PC-3 (cell line): ENCODE measurements around the gene CALHM6. TPM values are rescaled to one million over a fixed set of nuclear protein-coding genes. Genes with fewer than 3 reads are reported as not detected.
A peak's percentile ranks its signal among the peaks of the same experiment; 100 is the strongest.

ENCODE experiments used
- ATAC-seq: fragments of 200-7000 bp; cut with Tn5 transposase; 2 replicates; pipeline ENCODE4 v1.9.1; 2020; ENCODE audit warnings: mild to moderate bottlenecking, moderate library complexity
- BruUV-seq: library from RNA; stranded (reverse); fragments of 400-500 nt; replicated peaks from 2 replicates; lab custom pipeline; 2021; lab: Mats Ljungman, UMichigan
- CTCF ChIA-PET: fragments of 300-600 bp; sonication (Branson Sonifier 250); formaldehyde crosslinking; loops from one replicate; lab custom pipeline; 2022; ENCODE audit warnings: antibody characterized with exemption; lab: Charles Lee
- POLR2A ChIA-PET: fragments of 300-600 bp; sonication (Branson Sonifier 250); formaldehyde crosslinking; loops from one replicate; lab custom pipeline; 2022; ENCODE audit warnings: antibody characterized with exemption; ENCODE audit not compliant: unreplicated experiment; lab: Charles Lee
- DNase-seq: peaks from one replicate; pipeline ENCODE4 v3.0.0-alpha.2; 2015
- H2AFZ ChIP-seq: fragments of 300-600 bp; sonication (generic); 2 replicates; pipeline ENCODE4 v1.6.0; 2016; ENCODE audit warnings: antibody characterized with exemption, low read length
- H3F3A ChIP-seq: fragments of 300-600 bp; sonication (generic); one replicate; pipeline ENCODE4 v1.6.0; 2017; ENCODE audit warnings: antibody characterized with exemption, low read length, control low read depth, mild to moderate bottlenecking; ENCODE audit not compliant: unreplicated experiment
- H3K27ac ChIP-seq: fragments of 300-600 bp; sonication (generic); 2 replicates; pipeline ENCODE4 v1.5.1; 2016; ENCODE audit warnings: mild to moderate bottlenecking, low read length
- H3K27me3 ChIP-seq: fragments of 300-600 bp; sonication (generic); 2 replicates; pipeline ENCODE4 v1.6.1; 2016; ENCODE audit warnings: low read length, mixed read lengths
- H3K36me3 ChIP-seq: fragments of 300-600 bp; sonication (generic); 2 replicates; pipeline ENCODE4 v1.6.1; 2016; ENCODE audit warnings: low read depth, mixed run types, low read length, mixed read lengths
- H3K4me1 ChIP-seq: fragments of 300-600 bp; sonication (generic); 2 replicates; pipeline ENCODE4 v1.5.1; 2016; ENCODE audit warnings: low read length; ENCODE audit not compliant: insufficient read depth
- H3K4me2 ChIP-seq: fragments of 300-600 bp; sonication (generic); 2 replicates; pipeline ENCODE4 v1.6.0; 2016; ENCODE audit warnings: low read length
- H3K4me3 ChIP-seq: fragments of 300-600 bp; sonication (generic); 2 replicates; pipeline ENCODE4 v1.5.1; 2016; ENCODE audit warnings: mild to moderate bottlenecking, low read length, mixed read lengths
- H3K79me2 ChIP-seq: fragments of 300-600 bp; sonication (generic); 2 replicates; pipeline ENCODE4 v1.6.1; 2017; ENCODE audit warnings: low read length, mixed read lengths
- H3K9ac ChIP-seq: fragments of 300-600 bp; sonication (generic); 2 replicates; pipeline ENCODE4 v1.6.0; 2016; ENCODE audit warnings: mild to moderate bottlenecking, low read length
- H3K9me2 ChIP-seq: fragments of 300-600 bp; sonication (generic); replicated peaks from 2 replicates; pipeline ENCODE4 v1.6.1; 2016; ENCODE audit warnings: mixed run types, low read length, mixed read lengths
- H3K9me3 ChIP-seq: fragments of 300-600 bp; sonication (generic); 2 replicates; pipeline ENCODE4 v1.6.1; 2016; ENCODE audit warnings: low read length, mixed read lengths
- H4K20me1 ChIP-seq: fragments of 300-600 bp; sonication (generic); 2 replicates; pipeline ENCODE4 v1.6.1; 2016; ENCODE audit warnings: low read length, mixed read lengths
- EZH2 ChIP-seq: fragments of 300-600 bp; sonication (generic); IDR thresholded peaks from one replicate; pipeline ENCODE4 v1.6.1; 2017; ENCODE audit warnings: antibody characterized with exemption, mild to moderate bottlenecking, low read length; ENCODE audit not compliant: unreplicated experiment
- EZH2phosphoT487 ChIP-seq: fragments of 300-600 bp; sonication (generic); IDR thresholded peaks from 2 replicates; pipeline ENCODE4 v1.6.1; 2018; ENCODE audit warnings: mild to moderate bottlenecking, antibody characterized with exemption, low read length, borderline replicate concordance
- intact Hi-C: fragments of 100-400 bp; cut with micrococcal nuclease; formaldehyde crosslinking; loops from 2 replicates; pipeline ENCODE4 v1.9.0; 2023
- total RNA-seq: library from RNA; depleted of rRNA; stranded (reverse); fragments of >200 nt; gene quantifications from 2 replicates; pipeline ENCODE4 v1.2.3, GENCODE V29; 2014
- TF ChIP-seq, protein P1 (sequence below): fragments of 300-600 bp; sonication (generic); conservative IDR thresholded peaks from 2 replicates; pipeline ENCODE4 v1.5.1; 2017; ENCODE audit warnings: antibody characterized with exemption, low read depth, mild to moderate bottlenecking, low read length

CALHM6 gene
- total RNA-seq, 1 experiment from 2014 or later: not detected

- no peak overlapping the region for H3K27ac ChIP-seq
- ATAC-seq (no peak), DNase-seq (no peak)
- H4K20me1 ChIP-seq: no peaks in the 10 kb centered on the region
- H3K79me2 ChIP-seq: no peaks in the 10 kb centered on the region
- no peaks in the 10 kb centered on the region for H3K27me3 ChIP-seq
- H3K9me2 ChIP-seq: no peaks in the 10 kb centered on the region
- no peaks in the 10 kb centered on the region for H3K9me3 ChIP-seq
- H3F3A ChIP-seq: no peaks in the 10 kb centered on the region
- no peak overlapping the region for H3K9ac ChIP-seq
- H3K4me3 ChIP-seq: no peak overlapping the region
- H2AFZ ChIP-seq: no peak overlapping the region
- intact Hi-C loops: no loop called here
- H3K4me1 ChIP-seq: no peaks in the 10 kb centered on the region
- H3K4me2 ChIP-seq: no peak overlapping the region
- no TSS peak for BruUV-seq
- TF ChIP-seq, protein P1, sequence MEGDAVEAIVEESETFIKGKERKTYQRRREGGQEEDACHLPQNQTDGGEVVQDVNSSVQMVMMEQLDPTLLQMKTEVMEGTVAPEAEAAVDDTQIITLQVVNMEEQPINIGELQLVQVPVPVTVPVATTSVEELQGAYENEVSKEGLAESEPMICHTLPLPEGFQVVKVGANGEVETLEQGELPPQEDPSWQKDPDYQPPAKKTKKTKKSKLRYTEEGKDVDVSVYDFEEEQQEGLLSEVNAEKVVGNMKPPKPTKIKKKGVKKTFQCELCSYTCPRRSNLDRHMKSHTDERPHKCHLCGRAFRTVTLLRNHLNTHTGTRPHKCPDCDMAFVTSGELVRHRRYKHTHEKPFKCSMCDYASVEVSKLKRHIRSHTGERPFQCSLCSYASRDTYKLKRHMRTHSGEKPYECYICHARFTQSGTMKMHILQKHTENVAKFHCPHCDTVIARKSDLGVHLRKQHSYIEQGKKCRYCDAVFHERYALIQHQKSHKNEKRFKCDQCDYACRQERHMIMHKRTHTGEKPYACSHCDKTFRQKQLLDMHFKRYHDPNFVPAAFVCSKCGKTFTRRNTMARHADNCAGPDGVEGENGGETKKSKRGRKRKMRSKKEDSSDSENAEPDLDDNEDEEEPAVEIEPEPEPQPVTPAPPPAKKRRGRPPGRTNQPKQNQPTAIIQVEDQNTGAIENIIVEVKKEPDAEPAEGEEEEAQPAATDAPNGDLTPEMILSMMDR: no peak
- no peak for TF ChIP-seq EZH2
- no peak for TF ChIP-seq EZH2phosphoT487
- H3K36me3 ChIP-seq: no peaks in the 10 kb centered on the region
- ChIA-PET CTCF (no interaction called here), POLR2A (no interaction called here)
These were observed 39.8 kb downstream of the CALHM6 start for GRCh38 chr6:116500969-116501433.

GRCh38 chr6:116507324-116507723 lies 46.1 kb downstream of the CALHM6 start:
- no peak overlapping the region for H3K9ac ChIP-seq
- H3K27me3 ChIP-seq: no peaks in the 10 kb centered on the region
- ATAC-seq (peak; percentile 77), DNase-seq (peak; percentile 28)
- POLR2A ChIA-PET: no interaction called here
- TF ChIP-seq EZH2phosphoT487 (no peak), EZH2 (no peak)
- TF ChIP-seq, protein P1: no peak
- H3K79me2 ChIP-seq: no peaks in the 10 kb centered on the region
- H3K4me2 ChIP-seq: no peak overlapping the region
- no peak overlapping the region for H3K4me3 ChIP-seq
- no TSS peak for BruUV-seq
- intact Hi-C loops: no loop called here
- CTCF ChIA-PET: no interaction called here
- no peak overlapping the region for H3K27ac ChIP-seq
- no peaks in the 10 kb centered on the region for H3K36me3 ChIP-seq
- no peaks in the 10 kb centered on the region for H3K9me2 ChIP-seq
- no peak overlapping the region for H2AFZ ChIP-seq
- H3K9me3 ChIP-seq: no peaks in the 10 kb centered on the region
- H3K4me1 ChIP-seq: 0 out of 2 replicates have a peak, but pooled peaks cover 5% of the 10 kb centered on the region
- H4K20me1 ChIP-seq: no peaks in the 10 kb centered on the region
- no peaks in the 10 kb centered on the region for H3F3A ChIP-seq

GRCh38 chr6:116508527-116508926 lies 47.4 kb downstream of the CALHM6 start:
- Histone ChIP-seq H3K4me2 (no peak overlapping the region), H3K79me2 (no peaks in the 10 kb centered on the region), H4K20me1 (no peaks in the 10 kb centered on the region), H3K9me2 (no peaks in the 10 kb centered on the region), H3K36me3 (no peaks in the 10 kb centered on the region), H3K4me3 (no peak overlapping the region), H3K4me1 (0 out of 2 replicates have a peak, but pooled peaks cover 5% of the 10 kb centered on the region), H2AFZ (no peak overlapping the region), H3K27ac (no peak overlapping the region), H3K9ac (no peak overlapping the region), H3K9me3 (no peaks in the 10 kb centered on the region), H3F3A (no peaks in the 10 kb centered on the region), H3K27me3 (no peaks in the 10 kb centered on the region)
- POLR2A ChIA-PET: no interaction called here
- DNase-seq (no peak), ATAC-seq (no peak)
- intact Hi-C loops: no loop called here
- TF ChIP-seq, protein P1: no peak
- TF ChIP-seq EZH2 (no peak), EZH2phosphoT487 (no peak)
- CTCF ChIA-PET: no interaction called here
- no TSS peak for BruUV-seq
